SK-N-MC (cell line): ENCODE data around the gene MAVS.

Experiments used
- EZH2 ChIP-seq: fragments of 200-600 bp; sonication (generic); IDR thresholded peaks from one replicate; pipeline ENCODE4 v1.6.1; 2017; ENCODE audit warnings: antibody characterized with exemption
- FOXP2 ChIP-seq: optimal IDR thresholded peaks from 2 replicates; pipeline ENCODE3; 2011; ENCODE audit warnings: mild to moderate bottlenecking, moderate library complexity; ENCODE audit not compliant: insufficient read depth; ENCODE audit errors: extremely low read length, control extremely low read depth
- POLR2AphosphoS5 ChIP-seq: IDR thresholded peaks from 2 replicates; pipeline ENCODE4 v1.6.1; 2012; ENCODE audit warnings: mild to moderate bottlenecking, low read depth, low read length, borderline replicate concordance

GRCh38 chr20:3862333-3862732 is 15.7 kb downstream of the MAVS start:
- TF ChIP-seq EZH2 (no peak), POLR2AphosphoS5 (no peak), FOXP2 (no peak)
